CD14-positive monocyte (primary cell): Measurements from ENCODE around the gene MTF1. TPM values are rescaled to one million over a fixed set of nuclear protein-coding genes. Genes with fewer than 3 reads are reported as not detected.

Experiments
- DNase-seq, 3 donors: peaks; one replicate each; pipeline ENCODE4 v3.0.0-alpha.2; 2011 to 2022
- H2AFZ ChIP-seq: 2 replicates; pipeline ENCODE4 v1.6.0; 2012; ENCODE audit warnings: mild to moderate bottlenecking, low read depth, low read length, inconsistent platforms; ENCODE audit not compliant: insufficient read depth, poor library complexity, severe bottlenecking
- H3K27ac ChIP-seq, 2 donors: 1 replicate in 1 of 2; 2 replicates in 1 of 2; pipeline ENCODE4 v1.5.1; 2012 to 2013; ENCODE audit warnings: low read length in 2 of 2, control low read depth in 1 of 2, inconsistent platforms in 1 of 2, low read depth in 1 of 2, mild to moderate bottlenecking in 1 of 2
- H3K27me3 ChIP-seq, 2 donors: one replicate each; pipeline versions ENCODE4 v1.6.0 to v1.6.1; 2011 to 2013; ENCODE audit warnings: low read length in 2 of 2; ENCODE audit not compliant: control insufficient read depth in 2 of 2, insufficient read depth in 2 of 2
- H3K36me3 ChIP-seq, 2 donors: replicated peaks in 1 of 2; 1 replicate in 1 of 2; 2 replicates in 1 of 2; pipeline versions ENCODE4 v1.5.1 to v1.6.1; 2012 to 2013; ENCODE audit warnings: low read length in 2 of 2, control low read depth in 1 of 2, inconsistent platforms in 1 of 2, mild to moderate bottlenecking in 1 of 2; ENCODE audit not compliant: insufficient read depth in 2 of 2, control insufficient read depth in 1 of 2
- H3K4me1 ChIP-seq, 2 donors: 1 replicate in 1 of 2; 2 replicates in 1 of 2; pipeline versions ENCODE4 v1.5.1 to v1.6.1; 2012 to 2013; ENCODE audit warnings: low read length in 2 of 2, control low read depth in 1 of 2, inconsistent platforms in 1 of 2, mild to moderate bottlenecking in 1 of 2, moderate library complexity in 1 of 2; ENCODE audit not compliant: insufficient read depth in 2 of 2, control insufficient read depth in 1 of 2
- H3K4me2 ChIP-seq: replicated peaks from 2 replicates; pipeline ENCODE3; 2012; ENCODE audit warnings: low read length, moderate library complexity, mild to moderate bottlenecking; ENCODE audit not compliant: poor library complexity, severe bottlenecking; ENCODE audit errors: extremely low read depth
- H3K4me3 ChIP-seq, 3 experiments: fragments of 200-600 bp in 1 of 3; sonication (generic) in 1 of 3; replicated peaks in 1 of 3; 1 replicate in 2 of 3; 2 replicates in 1 of 3; pipeline ENCODE4 v1.5.1; 2011 to 2013; ENCODE audit warnings: low read length in 3 of 3, mild to moderate bottlenecking in 3 of 3, control low read depth in 2 of 3, low read depth in 2 of 3, inconsistent platforms in 1 of 3, moderate library complexity in 1 of 3
- H3K79me2 ChIP-seq: 2 replicates; pipeline ENCODE4 v1.6.0; 2012; ENCODE audit warnings: mild to moderate bottlenecking, control low read depth, inconsistent platforms, low read length, moderate library complexity; ENCODE audit not compliant: insufficient read depth
- H3K9ac ChIP-seq: 2 replicates; pipeline ENCODE4 v1.6.0; 2017; ENCODE audit warnings: low read length, mild to moderate bottlenecking; ENCODE audit not compliant: insufficient read depth, poor library complexity, severe bottlenecking
- H3K9me3 ChIP-seq, 2 donors: replicated peaks in 1 of 2; 1 replicate in 1 of 2; 2 replicates in 1 of 2; pipeline versions ENCODE4 v1.5.1 to v1.6.1; 2012 to 2013; ENCODE audit warnings: low read length in 2 of 2, control low read depth in 1 of 2; ENCODE audit not compliant: control insufficient read depth in 1 of 2, insufficient read depth in 1 of 2
- H4K20me1 ChIP-seq: 2 replicates; pipeline ENCODE4 v1.6.0; 2012; ENCODE audit warnings: mild to moderate bottlenecking, low read length, control low read depth, moderate library complexity; ENCODE audit not compliant: insufficient read depth
- H3K27ac Mint-ChIP-seq, 7 donors: one replicate each; pipeline ENCODE4 v1.8.0; 2020; ENCODE audit warnings: mild to moderate bottlenecking in 7 of 7, mixed read lengths in 7 of 7, moderate library complexity in 6 of 7, inconsistent platforms in 2 of 7
- H3K27me3 Mint-ChIP-seq, 3 donors: one replicate each; pipeline ENCODE4 v1.8.0; 2021 to 2022; ENCODE audit warnings: low read depth in 3 of 3, mild to moderate bottlenecking in 3 of 3, mixed read lengths in 3 of 3, moderate library complexity in 3 of 3, inconsistent platforms in 1 of 3
- H3K36me3 Mint-ChIP-seq, 2 donors: one replicate each; pipeline ENCODE4 v1.8.0; 2020; ENCODE audit warnings: mixed read lengths in 2 of 2, inconsistent platforms in 1 of 2, mild to moderate bottlenecking in 1 of 2
- H3K4me1 Mint-ChIP-seq: one replicate; pipeline ENCODE4 v1.8.0; 2020; ENCODE audit warnings: mild to moderate bottlenecking, mixed read lengths
- H3K4me3 Mint-ChIP-seq, 2 donors: one replicate each; pipeline ENCODE4 v1.8.0; 2020; ENCODE audit warnings: mild to moderate bottlenecking in 2 of 2, mixed read lengths in 2 of 2, moderate library complexity in 1 of 2
- H3K9me3 Mint-ChIP-seq, 7 donors: one replicate each; pipeline ENCODE4 v1.8.0; 2020 to 2022; ENCODE audit warnings: mixed read lengths in 7 of 7, mild to moderate bottlenecking in 6 of 7, moderate library complexity in 6 of 7, inconsistent platforms in 2 of 7
- WGBS: methylation state at CpG from one replicate; pipeline ENCODE4 v1.1.5; 2013; ENCODE audit warnings: missing lambda C conversion rate; ENCODE audit not compliant: insufficient coverage; 5-methylcytosine and 5-hydroxymethylcytosine counted together
- intact Hi-C, 2 donors: fragments of 100-400 bp; cut with micrococcal nuclease; formaldehyde crosslinking; loops; one replicate each; pipeline versions ENCODE4 v1.15.0 to v1.15.1; 2023
- polyA plus RNA-seq, 3 donors: library from polyadenylated mRNA; depleted of rRNA in 1 of 3; unstranded in 2 of 3; stranded (reverse) in 1 of 3; fragments of 300-500 nt in 2 of 3; fragments of >200 nt in 1 of 3; fragmentation: Illumina TruSeq in 2 of 3; gene quantifications; 1 replicate in 2 of 3; 2 replicates in 1 of 3; pipeline ENCODE4 v1.2.3, GENCODE V29; 2012 to 2021
- TF ChIP-seq, protein P1 (sequence below): fragments of 200-600 bp; IDR thresholded peaks from one replicate; pipeline ENCODE4 v1.8.0; 2022; ENCODE audit warnings: antibody characterized with exemption, mild to moderate bottlenecking

Gene MTF1
- polyA plus RNA-seq, 3 donors: 17.1 to 41.0 (median 29.6) TPM

DNA sequence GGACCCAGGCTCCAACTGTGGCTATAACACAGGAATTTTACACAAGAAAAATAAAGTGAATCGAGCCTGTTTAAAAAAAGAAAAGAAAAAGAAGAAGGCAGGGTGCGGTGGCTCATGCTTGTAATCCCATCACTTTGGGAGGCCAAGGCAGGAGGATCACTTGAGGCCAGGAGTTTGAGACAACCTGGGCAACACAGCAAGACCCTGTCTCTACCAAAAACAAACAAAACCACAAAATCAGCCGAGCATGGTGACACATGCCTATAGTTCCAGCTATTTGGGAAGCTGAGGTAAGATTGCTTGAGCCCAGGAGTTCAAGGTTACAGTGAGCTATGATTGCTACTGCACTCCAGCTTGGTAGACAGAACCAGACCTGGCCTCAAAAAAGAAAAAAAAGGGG, 17.7 kb downstream of the MTF1 start:
- no peak overlapping the region for H3K4me2 ChIP-seq
- Mint-ChIP-seq H3K4me3 (no peak overlapping the region), H3K27me3 (peaks cover 0 to 1% (median 0%) of the 10 kb centered on the region in 3 donors), H3K36me3 (peaks cover 64 to 73% of the 10 kb centered on the region in 2 donors), H3K4me1 (peaks cover 18% of the 10 kb centered on the region), H3K9me3 (no peaks in the 10 kb centered on the region), H3K27ac (peak overlapping the region in 3 of 7 donors; percentile 30 to 80 (median 73))
- H3K9me3 ChIP-seq: no peaks in the 10 kb centered on the region
- no peak for DNase-seq
- TF ChIP-seq, protein P1, sequence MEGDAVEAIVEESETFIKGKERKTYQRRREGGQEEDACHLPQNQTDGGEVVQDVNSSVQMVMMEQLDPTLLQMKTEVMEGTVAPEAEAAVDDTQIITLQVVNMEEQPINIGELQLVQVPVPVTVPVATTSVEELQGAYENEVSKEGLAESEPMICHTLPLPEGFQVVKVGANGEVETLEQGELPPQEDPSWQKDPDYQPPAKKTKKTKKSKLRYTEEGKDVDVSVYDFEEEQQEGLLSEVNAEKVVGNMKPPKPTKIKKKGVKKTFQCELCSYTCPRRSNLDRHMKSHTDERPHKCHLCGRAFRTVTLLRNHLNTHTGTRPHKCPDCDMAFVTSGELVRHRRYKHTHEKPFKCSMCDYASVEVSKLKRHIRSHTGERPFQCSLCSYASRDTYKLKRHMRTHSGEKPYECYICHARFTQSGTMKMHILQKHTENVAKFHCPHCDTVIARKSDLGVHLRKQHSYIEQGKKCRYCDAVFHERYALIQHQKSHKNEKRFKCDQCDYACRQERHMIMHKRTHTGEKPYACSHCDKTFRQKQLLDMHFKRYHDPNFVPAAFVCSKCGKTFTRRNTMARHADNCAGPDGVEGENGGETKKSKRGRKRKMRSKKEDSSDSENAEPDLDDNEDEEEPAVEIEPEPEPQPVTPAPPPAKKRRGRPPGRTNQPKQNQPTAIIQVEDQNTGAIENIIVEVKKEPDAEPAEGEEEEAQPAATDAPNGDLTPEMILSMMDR: no peak
- no peak overlapping the region for H2AFZ ChIP-seq
- H4K20me1 ChIP-seq: peaks cover 58% of the 10 kb centered on the region
- intact Hi-C loops: no loop called here
- H3K79me2 ChIP-seq: peaks cover 95% of the 10 kb centered on the region
- no CpG with 5 or more reads among the region's 3 CpGs for WGBS
- no peaks in the 10 kb centered on the region for H3K27me3 ChIP-seq
- peaks cover 50 to 58% of the 10 kb centered on the region in 2 donors for H3K36me3 ChIP-seq
- H3K27ac ChIP-seq: peak overlapping the region in 1 of 2 donors; percentile 46
- no peak overlapping the region for H3K9ac ChIP-seq
- H3K4me1 ChIP-seq: peaks cover 45% of the 10 kb centered on the region in 2 donors
- no peak overlapping the region for H3K4me3 ChIP-seq

DNA sequence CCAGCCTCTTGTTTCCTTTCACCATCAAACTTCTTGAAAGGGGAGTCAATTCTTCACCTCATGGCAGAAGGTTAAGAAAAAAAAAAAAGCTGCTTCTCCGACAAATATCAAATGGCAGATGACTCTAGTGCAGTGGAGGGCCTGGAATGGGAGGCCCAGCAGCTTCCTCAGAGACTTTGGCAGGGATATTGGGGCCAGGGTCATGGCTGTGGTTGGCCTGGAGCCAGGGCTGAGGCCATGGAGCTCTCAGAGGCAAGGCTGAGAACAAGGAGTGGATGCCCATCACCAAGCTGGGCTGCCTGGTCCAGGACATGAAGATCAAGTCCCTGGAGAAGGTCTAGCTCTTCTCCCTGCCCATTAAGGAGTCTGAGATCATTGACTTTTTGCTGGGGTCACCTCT, 18.7 kb downstream of the MTF1 start:
- Mint-ChIP-seq H3K9me3 (no peaks in the 10 kb centered on the region), H3K27me3 (peaks cover 0 to 1% (median 0%) of the 10 kb centered on the region in 3 donors), H3K4me3 (no peak overlapping the region), H3K36me3 (peaks cover 72 to 83% of the 10 kb centered on the region in 2 donors), H3K27ac (peak overlapping the region in 3 of 7 donors; percentile 27 to 73 (median 57)), H3K4me1 (peaks cover 18% of the 10 kb centered on the region)
- H3K9me3 ChIP-seq: no peaks in the 10 kb centered on the region
- no peak overlapping the region for H3K4me3 ChIP-seq
- no CpG with 5 or more reads among the region's 1 CpG for WGBS
- peaks cover 36 to 37% of the 10 kb centered on the region in 2 donors for H3K4me1 ChIP-seq
- no peaks in the 10 kb centered on the region for H3K27me3 ChIP-seq
- no peak for DNase-seq
- intact Hi-C loops: no loop called here
- TF ChIP-seq, protein P1: no peak
- peak overlapping the region in 1 of 2 donors; percentile 46 for H3K27ac ChIP-seq
- H3K79me2 ChIP-seq: peaks cover 96% of the 10 kb centered on the region
- no peak overlapping the region for H2AFZ ChIP-seq
- H4K20me1 ChIP-seq: peaks cover 64% of the 10 kb centered on the region
- no peak overlapping the region for H3K9ac ChIP-seq
- H3K4me2 ChIP-seq: no peak overlapping the region
- peaks cover 59 to 68% of the 10 kb centered on the region in 2 donors for H3K36me3 ChIP-seq
